ENCODE results near the gene NUCB1.
A peak's percentile ranks its signal among the peaks of the same experiment; 100 is the strongest.
"Not testable (repeated sequence)": the region's sequence is repeated elsewhere in the genome, so short reads cannot be mapped to it uniquely, and the experiment has no call there.

The NUCB1 gene

DNA sequence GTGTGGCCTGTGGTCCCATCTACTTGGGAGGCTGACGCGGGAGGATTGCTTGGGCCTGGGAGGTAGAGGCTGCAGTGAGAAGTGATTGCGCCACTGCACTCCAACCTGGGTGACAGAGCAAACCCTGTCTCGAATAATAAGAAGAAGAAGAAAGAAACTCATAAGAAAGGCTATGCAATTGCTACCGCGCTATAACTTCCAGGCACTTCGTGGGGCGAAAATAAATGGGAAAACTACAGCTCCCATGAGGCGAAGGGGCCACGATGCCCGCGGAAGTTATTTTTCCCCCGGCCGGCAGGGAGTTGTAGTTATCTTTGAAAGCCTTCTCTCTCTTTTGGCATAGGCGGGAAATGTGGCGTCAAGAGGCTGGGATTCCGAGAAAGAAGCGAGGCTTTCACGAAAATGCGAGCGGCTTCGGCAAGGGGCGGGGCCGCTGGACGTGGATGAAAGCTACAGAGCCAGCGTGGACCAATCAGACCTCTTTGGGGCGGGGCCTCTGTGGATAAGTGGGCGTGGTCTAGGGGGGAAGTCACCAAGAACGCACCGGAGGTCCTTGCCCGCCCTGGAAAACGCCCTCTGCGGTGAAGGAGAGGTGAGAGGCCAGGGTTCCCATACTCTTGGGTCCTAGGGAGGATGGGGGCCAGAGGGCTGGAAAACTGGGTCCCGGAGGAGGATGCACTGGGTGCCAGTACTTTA lies at the start of gene NUCB1:
Gene NUCB1 (plus strand): TSS at position 532 of the 696 bp plus-strand sequence. CDS start 485 bp downstream, outside the sequence.
- DNase-seq = peak; percentile 96

GRCh38 chr19:48852292-48852691 lies 47.8 kb upstream of the NUCB1 start:
- DNase-seq = no peak

GRCh38 chr19:48853483-48853882 lies 46.6 kb upstream of the NUCB1 start:
- DNase-seq = no peak

DNA sequence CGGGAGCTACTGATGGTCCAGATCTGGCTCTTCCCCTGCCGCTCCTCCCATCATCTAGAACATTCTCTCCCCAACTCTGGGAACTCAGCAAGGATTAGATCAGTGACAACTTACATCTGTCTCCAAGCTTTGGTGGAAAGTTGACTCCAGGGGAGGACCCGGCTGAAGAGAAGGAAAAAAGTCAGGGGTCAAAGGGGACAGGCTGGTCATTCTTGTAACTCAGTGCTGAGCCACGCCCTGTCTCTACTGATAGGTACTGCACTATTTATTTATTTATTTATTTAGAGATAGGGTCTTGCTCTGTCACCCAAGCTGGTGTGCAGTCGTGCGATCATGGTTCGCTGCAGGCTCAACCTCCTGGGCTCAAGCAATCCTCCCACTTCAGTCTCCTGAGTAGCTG lies 46.0 kb upstream of the NUCB1 start:
- DNase-seq = no peak

DNA sequence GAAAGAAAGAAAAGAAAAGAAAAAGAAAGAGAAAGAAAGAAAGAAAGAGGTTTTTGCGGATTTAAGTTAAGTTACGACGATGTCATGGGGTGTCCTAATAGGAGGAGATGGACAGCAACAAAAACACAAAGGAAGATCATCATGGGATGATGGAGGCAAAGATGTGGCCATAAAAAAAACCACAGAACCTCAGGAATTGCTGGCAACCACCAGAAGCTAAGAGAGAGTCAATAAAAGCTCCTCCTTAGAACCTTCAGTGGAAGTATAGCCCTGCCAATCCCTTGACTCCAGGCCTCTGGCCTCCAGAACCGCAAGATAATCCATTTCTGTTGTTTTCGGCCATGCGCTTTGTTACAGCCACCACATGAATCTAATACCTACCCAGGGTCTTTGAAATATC lies 43.2 kb upstream of the NUCB1 start:
- no peak for DNase-seq

- DNase-seq = no peak
These were observed 41.0 kb upstream of the NUCB1 start for GRCh38 chr19:48858984-48859710.

- DNase-seq = no peak
These were observed 40.2 kb upstream of the NUCB1 start for GRCh38 chr19:48859711-48860572.

DNA sequence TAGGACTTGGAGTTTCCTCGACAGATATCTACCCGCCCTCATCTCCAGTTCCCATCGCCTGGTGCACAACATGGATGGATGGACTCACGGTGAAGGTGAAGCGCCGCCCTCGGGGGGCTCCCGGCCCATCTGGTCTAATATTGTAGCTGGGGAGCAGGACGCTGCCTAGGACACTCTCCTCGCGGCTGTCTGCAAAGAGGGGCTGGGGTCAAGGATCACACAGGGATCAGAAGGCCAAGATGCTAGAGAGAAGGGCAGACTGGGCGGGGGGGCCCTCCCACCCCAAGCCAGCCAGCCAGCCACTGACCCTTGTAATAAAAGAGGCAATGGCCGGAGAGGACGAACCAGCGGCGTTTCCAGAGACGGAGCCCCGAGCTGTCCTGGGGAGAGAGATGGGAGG lies 38.8 kb upstream of the NUCB1 start:
- DNase-seq = no peak

DNA sequence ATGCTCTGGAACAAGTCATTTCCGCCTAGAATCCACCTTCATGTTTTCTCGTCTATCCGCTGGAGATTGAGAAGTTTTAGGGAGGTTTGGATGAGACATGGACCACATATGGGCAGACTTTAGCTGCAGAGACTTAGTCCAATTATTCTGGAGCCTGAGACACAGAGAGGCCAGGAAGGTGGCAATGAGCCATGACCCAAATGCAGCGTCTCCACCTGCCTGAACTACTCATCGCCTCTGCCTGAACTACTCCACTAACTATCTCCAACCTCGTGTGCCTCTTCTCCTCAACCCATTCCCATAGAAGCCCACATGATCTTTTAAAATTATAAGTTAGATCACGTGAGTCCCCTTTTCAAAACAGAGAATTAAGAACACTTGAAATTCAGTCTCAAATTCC lies 37.3 kb upstream of the NUCB1 start:
- peak; percentile 10 for DNase-seq

GRCh38 chr19:48866692-48867091 lies 33.4 kb upstream of the NUCB1 start:
- no peak for DNase-seq

DNA sequence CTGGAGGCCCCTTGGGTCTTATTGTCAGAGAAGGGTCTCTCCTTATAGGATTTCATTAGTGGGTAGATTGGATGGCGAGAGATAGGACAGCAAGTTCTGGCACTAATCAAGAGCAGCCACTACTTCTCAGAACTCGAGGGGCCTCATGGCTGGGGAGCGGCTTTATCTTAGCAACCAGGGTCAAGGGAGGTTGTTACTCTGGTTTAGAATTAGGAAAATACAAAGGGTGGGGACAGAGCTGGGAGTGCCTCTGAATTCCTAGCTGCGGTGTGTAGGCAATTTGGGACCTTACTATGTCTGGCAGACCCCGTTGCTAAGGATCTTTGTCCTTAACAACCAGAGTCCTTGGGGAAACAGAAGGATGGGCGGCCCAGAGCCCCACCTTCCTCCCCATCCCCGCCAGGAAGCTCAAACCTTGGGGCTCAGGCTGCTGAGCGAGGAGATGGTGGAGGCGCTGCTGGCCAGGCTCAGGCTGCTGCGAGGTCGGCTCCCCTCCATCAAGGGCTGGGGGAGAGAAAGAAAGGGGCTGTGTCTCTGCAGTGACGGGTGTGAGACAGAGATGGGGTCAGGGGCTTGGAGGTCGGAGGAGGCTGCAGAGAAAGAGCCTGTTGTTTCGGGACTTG lies 32.9 kb upstream of the NUCB1 start:
- no peak for DNase-seq

GRCh38 chr19:48867746-48868113 lies 32.4 kb upstream of the NUCB1 start:
- DNase-seq = no peak

DNA sequence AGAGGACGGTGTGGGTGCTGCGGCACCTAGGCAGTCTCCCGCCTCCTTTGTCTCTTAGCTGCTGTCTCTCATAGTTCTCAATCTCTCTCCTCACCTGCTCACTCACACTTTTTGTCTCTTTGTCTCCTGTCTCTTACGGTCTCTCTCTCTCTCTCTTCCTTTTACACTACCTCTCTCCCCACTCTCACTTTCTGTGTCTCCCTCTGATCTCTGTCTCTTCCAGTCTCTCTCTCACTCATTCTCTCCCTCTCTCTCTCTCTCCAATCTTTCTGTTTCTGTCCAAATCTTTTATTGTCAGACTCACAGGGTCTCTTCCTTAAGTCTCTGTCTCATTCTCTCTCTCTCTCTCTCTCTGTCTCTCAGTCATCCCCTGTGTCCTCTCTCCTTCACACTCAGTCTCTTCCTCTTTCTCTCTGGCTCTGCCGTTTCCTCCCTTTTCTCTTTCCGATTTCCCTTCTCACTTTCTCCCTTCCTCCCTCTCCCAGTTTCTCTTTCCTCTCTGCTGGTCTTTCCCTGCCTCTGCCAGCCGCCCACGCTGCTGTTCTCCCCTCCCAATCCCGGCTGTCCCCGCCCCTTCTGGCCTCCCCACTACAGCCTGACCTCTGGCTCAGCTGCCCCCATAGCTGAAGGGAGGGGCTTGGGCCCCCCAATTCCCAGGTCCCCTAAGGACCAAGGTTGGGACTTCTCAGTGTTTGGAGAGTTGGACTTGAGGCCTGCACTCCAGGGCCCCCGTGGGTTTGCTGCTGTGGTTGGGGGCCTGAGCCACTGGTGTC lies 31.8 kb upstream of the NUCB1 start, which contains the start of gene PLEKHA4:
Gene PLEKHA4 (minus strand): TSS at position 504 of the 773 bp plus-strand sequence. CDS start 997 bp downstream, outside the sequence.
- no peak for DNase-seq

DNA sequence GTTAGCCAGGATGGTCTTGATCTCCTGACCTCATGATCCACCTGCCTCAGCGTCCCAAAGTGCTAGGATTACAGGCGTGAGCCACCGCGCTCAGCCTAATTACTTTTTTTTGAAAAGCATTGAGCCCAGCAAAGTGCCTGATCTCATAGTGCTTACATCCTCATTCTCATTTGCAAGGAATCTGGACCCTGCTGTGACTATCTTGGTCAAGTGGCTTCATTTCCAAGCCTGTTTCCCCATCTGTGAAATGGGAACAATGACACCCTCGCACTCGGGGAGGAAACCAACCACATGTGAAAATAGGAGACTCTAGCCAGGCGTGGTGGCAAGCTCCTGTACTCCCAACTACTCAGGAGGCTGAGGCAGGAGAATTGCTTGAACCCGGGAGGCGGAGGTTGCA lies 30.1 kb upstream of the NUCB1 start:
- no peak for DNase-seq

DNA sequence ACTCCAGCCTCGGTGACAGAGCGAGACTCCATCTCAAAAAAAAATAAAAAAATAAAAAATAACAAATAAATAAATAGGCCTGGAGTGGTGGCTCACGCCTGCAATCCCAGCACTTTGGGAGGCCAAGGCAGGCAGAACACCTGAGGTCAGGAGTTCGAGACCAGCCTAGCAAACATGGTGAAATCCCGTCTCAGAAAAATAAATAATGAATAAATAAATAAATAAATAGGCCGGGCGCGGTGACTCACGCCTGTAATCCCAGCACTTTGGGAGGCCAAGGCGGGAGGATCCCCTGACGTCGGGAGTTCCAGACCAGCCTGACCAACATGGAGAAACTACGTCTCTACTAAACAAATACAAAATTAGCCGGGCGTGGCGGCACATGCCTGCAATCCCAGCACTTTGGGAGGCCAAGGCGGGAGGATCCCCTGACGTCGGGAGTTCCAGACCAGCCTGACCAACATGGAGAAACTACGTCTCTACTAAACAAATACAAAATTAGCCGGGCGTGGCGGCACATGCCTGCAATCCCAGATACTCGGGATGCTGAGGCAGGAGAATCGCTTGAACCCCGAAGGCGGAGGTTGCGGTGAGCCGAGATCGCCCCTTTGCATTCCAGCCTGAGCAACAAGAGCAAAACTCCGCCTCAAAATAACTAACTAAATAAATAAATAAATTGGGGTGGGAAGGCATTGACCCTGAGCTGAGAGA lies 28.5 kb upstream of the NUCB1 start:
- DNase-seq = not testable (repeated sequence)

DNA sequence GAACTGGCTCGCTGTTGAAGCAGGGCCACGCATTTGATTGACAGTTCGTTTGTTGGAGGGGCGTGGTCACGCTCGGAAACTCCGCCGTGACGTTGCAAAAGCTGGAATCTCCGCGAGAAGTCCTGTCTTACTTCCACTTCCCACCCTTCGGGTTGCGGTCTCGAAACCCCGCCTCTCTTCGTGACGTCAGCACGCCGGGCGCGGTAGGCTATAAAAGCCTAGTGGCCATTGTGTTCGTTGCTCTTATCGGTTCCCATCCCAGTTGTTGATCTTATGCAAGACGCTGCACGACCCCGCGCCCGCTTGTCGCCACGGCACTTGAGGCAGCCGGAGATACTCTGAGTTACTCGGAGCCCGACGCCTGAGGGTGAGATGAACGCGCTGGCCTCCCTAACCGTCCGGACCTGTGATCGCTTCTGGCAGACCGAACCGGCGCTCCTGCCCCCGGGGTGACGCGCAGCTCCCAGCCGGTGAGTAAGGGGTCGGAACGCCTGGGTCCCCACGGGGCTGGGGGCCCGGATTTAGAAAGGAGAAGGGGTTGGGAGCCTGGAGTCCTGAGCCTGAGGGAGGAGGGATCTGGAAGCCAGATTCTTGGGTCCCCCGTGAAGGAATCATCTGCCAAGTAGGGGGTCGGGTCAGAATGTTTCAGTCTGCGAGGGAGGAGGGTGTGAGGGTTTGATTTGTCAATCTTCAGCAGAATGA lies 27.8 kb upstream of the NUCB1 start, which contains the start of gene PPP1R15A:
Gene PPP1R15A (plus strand): TSS at position 240 of the 702 bp plus-strand sequence. CDS start 813 bp downstream, outside the sequence.
- peak; percentile 96 for DNase-seq

GRCh38 chr19:48872884-48873475 lies 27.1 kb upstream of the NUCB1 start:
- DNase-seq = peak; percentile 63

DNA sequence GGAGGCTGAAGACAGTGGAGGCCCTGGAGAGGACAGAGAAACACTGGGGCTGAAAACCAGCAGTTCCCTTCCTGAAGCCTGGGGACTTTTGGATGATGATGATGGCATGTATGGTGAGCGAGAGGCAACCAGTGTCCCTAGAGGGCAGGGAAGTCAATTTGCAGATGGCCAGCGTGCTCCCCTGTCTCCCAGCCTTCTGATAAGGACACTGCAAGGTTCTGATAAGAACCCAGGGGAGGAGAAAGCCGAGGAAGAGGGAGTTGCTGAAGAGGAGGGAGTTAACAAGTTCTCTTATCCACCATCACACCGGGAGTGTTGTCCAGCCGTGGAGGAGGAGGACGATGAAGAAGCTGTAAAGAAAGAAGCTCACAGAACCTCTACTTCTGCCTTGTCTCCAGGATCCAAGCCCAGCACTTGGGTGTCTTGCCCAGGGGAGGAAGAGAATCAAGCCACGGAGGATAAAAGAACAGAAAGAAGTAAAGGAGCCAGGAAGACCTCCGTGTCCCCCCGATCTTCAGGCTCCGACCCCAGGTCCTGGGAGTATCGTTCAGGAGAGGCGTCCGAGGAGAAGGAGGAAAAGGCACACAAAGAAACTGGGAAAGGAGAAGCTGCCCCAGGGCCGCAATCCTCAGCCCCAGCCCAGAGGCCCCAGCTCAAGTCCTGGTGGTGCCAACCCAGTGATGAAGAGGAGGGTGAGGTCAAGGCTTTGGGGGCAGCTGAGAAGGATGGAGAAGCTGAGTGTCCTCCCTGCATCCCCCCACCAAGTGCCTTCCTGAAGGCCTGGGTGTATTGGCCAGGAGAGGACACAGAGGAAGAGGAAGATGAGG lies 26.4 kb upstream of the NUCB1 start:
- DNase-seq = no peak
